Lower leg skin (tissue), 3 donors: ENCODE results near the gene TMEM120A.

Experiments used
- CTCF ChIP-seq, 3 donors: fragments of 450-650 bp; IDR thresholded peaks; one replicate each; pipeline ENCODE4 v1.5.1; 2016; ENCODE audit warnings: antibody characterized with exemption in 3 of 3, mild to moderate bottlenecking in 3 of 3, moderate library complexity in 2 of 3
- POLR2A ChIP-seq, 2 donors: fragments of 450-650 bp; IDR thresholded peaks; one replicate each; pipeline ENCODE4 v1.6.1; 2016 to 2017; ENCODE audit warnings: antibody characterized with exemption in 2 of 2, mild to moderate bottlenecking in 1 of 2, moderate library complexity in 1 of 2

GRCh38 chr7:76009672-76010600, 15.5 kb upstream of the TMEM120A start:
- TF ChIP-seq POLR2A (IDR thresholded peaks at IDR 0.05) (no peak), CTCF (IDR thresholded peaks at IDR 0.05) (no peak)
